DMS79 (cell line): ENCODE results near the gene AGAP3.
A peak's percentile ranks its signal among the peaks of the same experiment; 100 is the strongest.

Experiments used
- DNase-seq: peaks from one replicate; lab custom pipeline; 2025; lab: John Stamatoyannopoulos, UW

AGAP3 gene

DNA sequence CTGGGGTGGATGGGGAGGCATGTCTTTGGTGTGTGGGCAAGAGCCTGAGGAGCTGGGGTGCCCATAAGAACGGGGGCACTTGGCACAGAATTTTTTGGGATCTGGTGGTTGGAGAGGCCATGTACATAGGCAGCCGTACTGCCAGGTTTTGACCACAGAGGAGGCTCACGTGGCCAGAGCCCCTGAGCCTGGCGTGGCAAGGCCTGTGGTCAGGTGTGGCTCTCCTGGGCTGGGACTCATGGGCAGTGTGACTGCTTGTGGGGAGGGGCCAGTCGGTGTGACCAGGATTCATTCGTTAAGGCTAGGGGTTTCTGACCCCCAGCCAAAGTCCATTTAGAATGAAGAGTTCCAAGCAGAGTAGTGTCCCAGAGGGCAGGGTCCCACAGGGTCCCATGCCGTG, 38.2 kb downstream of the AGAP3 start:
- no peak for DNase-seq

DNA sequence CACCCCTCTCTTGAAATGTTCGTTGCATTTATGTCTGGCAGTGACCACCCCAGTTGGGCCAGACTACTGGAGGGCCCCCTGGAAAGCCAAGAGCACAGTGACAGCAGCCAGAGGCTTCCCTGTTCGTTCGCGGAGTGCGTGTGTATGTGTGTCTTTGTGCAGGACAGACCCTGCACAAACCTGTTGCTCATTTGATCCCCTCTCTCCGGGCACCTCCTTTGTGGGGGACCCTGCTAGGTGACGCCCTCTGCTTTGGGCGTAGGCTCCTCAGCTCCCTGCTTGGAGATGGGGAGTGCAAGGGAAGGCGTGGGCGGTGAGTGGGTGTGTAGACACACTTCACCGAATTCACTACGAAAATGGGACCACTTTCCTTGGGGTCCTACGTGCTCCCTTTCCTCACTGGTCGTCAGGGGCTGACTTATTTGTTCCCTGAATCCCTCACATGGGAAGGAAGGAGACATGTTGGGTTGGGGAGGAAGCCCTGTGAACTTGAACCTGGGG, 38.7 kb downstream of the AGAP3 start:
- no peak for DNase-seq

DNA sequence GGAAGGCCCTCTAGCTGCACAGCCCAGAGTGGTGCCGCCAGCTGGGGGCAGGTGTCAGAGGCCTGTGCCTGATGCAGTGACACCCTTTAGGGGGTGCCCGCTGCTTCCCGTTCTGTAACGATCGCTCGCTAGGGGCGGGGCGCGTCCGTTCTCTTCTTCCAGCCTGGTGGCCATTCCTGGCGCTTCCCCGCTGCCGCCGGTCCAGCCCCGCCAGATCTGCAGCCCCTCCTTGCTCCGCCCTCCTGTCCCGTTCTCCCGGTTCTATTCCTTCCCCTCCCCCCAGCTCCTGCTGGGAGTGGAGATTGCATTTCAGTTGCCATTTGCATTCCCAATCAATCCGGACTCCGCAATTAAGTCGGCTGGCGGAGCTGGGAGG, 39.2 kb downstream of the AGAP3 start:
- no peak for DNase-seq

DNA sequence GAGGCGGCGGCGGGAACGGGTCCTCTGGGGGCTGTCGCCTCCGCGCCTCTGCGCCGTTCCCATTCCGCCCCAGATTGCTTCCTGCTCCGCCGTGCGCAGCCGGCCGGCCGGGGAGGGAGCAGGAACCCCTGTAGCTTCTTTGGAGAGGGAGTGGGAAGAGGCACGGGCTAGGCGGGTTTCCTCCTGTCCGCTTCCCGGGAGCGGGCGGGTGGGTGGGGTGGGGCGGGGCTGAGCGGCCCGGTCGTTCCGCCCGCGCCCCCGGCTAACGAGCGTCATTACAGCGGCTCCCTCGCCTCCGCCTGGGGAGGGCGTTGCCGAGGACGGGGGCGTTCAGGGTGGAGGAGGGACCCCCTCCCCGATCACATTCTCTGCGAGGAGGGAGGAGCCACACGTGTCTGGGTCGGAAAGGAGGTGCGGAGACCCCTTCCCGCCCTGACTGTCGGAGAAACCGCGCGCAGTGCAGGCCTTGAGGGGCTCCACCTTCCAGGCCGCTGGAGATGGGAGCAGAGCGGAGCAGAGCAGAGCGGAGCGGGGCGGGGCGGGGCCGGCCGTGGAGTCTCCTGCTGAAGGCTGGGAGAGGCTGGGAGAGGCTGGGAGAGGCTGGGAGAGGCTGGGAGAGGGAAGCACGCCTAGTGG, 39.7 kb downstream of the AGAP3 start:
- DNase-seq = no peak

DNA sequence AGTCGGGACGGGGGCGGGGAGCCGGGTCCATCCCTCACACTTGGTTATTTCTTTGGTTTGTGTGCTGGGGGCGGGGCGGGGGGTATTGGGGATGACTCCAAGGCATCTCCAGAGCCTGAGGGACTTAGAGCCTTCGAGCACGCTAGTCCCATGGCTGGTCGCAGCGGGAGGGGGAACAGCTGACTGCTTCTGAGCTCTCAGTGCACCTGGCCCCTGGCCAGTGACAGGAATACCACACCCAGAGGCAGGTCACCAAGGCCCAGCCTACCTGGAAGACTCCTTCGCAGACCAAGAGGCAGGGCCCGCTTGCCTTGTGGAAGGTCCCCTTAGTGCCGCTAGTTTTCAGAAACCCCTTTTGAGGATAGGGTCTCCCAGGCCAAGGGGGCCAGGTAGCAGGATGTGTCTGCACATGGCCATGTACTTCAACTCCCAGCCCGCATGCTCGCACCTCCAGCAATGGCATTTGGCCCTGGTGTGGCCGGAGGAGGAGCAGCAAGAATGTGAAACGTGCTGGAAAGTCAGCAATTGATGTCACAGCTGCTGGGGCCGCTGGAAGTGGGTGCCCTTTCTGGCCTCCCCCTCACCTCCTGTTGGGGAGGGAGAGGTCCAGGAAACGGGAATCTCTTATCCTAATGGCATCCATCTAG, 40.3 kb downstream of the AGAP3 start:
- DNase-seq = peak; percentile 56

DNA sequence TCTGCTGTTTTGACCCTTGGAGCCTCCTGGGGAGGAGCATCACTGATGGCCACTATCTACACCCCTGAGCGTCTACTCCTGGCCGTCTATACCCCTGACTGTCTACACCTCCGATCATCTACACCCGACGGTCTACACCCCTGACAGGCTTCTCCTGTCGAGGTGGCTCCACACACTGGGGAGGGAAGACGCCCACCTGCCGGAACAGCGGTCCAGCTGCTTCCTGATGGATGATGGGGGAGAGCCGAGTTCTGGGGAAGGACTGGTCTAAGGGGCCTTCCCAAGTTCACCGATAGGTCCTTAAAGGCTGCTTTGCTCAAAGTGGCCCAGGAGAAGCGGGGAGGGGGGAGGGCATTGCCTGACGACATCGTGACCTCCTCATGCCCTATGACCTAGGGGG, 41.9 kb downstream of the AGAP3 start:
- DNase-seq = no peak

DNA sequence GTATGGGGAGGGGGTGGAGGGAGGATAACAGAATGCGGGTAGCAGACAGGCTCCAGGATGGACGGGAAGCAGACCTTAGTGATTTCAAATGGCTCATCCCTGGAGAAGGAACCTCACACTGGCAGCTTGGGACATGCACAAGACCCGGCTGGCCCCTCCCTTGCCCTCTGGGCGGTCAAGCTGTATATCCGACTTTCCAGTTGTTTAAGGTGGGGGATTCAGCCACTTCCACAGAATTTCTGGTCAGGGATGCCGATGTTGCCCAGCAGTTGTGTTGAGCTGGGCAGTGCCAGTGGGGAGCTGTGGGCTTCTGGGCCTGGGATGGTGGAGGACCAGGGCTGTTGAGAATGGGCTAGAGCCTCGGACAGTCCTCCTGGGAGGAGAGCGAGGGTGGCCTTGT, 42.4 kb downstream of the AGAP3 start:
- no peak for DNase-seq

DNA sequence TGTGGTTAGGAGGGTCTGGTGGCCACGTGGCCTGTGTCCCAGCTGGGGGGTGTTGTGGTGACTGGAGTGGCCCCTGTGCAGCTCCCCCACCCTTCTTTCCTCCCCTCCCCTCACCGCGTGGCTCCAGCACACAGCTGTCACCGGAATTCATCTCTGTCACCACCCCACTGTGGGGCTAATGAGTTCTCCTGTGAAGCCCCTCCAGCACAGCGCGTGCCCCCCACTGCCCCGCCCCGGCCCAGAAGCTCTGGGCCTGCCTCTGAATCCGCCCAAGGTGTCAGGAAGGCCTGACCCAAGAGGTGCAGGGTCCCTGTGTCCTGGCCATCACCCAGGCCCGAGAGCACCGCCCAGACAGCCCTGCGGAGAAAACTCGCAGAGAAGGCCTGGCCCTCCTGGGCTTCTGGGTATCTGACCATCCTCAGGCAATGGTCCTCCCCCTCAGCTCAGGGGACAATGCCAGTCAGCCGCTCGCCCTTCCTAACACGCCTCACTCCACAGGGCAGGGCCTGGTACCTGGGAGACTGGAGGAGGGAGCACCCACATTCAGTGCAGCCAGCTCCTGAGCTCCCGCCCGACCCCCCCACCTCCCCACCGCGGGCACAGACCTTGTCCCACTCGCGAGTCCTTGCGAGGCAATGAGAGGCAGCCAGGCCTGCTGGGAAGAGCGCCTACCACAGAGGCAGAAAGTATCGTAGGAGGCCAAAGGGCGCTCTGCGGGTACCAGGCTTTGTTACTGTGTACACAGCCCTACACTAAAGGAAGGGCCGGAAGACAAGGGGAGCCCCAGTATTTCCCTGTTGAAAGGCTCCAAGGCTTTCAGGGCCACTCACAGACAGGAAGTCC, 43.1 kb downstream of the AGAP3 start:
- DNase-seq = no peak

DNA sequence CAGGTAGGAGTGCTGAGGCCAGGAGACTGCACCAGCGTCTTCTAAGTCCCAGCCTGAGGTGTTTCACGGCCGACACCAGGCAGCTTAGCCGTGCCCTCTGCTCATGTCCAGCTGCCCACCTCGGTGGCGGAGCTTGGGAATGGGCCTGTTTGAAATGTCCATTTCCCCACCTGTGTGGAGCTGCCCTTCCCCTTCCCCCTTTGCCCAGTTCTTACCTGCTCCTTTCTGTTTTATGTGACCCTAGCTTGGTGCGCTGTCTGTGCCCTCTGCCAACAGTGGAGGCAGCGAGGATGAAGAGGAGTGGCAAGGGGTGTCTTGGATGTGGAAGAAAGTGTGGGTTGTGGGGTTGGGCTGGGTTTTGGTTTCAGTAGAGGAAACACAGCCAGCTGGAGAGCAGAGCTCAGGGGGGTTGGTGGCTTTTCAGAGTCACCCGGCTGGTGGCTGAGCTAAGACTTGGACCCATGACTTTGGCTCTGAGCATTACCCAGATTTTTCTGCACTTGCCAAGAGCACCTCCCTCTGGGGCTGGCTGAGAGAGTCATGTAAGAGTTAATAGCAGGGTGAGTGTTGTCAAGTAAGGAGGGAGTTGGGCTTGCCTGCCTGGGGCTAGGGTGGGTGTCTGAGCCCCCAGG, 43.8 kb downstream of the AGAP3 start:
- no peak for DNase-seq

DNA sequence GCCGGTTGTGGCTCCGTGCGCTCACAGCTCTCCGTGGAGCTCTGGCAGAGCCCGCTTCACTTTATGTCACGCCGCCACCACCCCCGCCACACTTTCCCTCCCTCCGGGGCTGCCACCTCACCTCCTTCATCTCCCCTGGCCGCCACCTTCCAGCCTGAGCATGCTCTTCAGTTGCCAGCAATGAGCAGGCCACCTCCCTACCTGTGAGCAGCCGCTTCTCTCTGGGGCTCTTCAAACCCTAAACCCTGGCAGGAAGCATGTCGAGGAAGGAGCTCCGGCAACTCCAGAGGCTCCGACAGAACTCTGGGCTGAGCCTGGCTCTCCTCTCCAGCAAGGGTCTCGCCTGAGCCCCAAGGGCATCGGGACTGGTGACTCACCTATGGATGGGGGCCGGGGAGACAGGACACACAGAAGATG, 44.5 kb downstream of the AGAP3 start:
- no peak for DNase-seq

DNA sequence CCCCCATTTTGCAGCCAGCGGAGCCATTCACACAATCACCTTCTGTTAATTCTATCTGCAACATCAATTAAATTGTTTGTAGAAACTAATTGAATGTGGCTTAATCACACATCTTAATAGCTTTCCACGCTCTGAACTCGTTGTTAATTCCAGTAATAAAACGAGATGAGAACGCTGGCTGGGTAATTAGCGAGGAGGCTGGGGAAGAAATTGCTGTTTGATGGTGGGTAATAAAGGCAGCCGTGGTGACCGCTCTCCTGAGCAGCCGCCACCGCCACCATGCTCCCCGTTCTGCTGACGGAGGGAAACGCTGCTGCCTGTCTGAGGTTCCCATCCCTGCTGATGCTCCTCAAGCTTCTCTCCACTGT, 44.9 kb downstream of the AGAP3 start:
- no peak for DNase-seq

DNA sequence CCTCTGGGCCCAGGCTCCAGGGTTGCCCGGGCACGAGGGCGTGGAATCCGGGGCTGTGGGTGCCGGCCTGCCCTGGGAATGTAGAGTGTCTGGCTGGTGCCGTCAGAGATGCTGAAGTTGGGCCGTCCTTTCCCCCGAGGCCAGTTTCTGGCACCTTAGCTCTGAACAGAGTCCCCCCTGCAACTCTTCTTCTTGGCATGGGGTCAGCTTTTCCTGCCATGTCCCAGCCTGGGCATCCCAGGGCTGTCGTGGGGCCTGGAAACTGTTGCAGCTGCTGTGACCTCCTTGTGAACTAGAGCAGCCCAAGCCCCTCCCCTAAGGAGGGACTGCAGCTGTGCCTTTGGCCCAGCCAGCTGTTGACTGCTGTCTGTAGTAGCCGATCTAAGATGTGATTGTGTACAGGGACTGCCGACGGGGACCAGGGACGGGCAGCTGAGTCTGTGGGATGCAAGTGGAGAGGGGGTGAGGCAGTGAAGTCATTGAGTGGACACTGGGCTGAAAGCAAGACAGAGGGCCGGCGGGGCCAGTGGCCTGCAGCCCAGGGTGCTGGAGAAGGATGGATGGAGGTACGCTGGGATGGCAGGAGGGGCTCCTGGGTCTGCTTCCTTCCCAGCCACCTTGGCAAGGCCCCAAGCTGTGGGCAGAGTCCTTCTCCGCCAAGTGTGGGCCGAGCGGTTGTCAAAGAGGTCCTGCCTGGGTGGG, 45.5 kb downstream of the AGAP3 start:
- DNase-seq = no peak

DNA sequence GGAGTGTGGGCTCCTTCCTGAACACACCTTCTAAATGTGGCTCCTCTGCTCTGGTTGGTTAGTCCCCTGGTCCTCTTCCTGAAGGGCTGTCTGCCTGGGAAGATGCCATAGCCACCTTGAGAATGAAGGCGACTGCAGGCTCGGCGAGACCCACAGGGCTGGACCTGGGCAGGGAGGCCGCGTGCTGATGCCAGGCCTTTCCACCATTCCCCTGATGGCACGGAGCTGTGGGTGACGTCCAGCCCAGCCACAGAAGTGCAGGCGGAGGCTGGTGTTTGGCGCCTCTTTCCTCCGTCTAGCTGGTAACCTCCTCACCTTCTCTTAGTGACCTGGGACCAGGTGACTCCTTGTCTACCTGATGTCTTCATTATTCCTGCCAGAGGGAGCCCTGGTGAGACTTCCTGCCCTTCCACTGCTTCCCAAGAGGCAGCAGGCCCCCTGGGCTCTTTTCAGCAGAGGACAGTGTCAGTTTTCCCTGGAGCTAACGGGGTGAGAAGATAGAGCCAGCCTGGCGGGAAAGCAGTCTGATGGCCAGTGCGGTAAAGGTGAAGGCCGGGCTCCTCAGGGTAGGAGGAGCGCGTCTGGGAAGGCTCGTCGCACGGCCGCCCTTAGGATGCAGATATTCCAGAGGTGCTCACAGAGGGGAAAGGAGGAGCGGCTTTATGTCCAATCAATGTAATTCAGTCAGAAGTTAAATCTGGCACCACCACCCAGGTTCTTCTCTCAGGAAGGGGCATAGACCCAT, 46.4 kb downstream of the AGAP3 start:
- no peak for DNase-seq

DNA sequence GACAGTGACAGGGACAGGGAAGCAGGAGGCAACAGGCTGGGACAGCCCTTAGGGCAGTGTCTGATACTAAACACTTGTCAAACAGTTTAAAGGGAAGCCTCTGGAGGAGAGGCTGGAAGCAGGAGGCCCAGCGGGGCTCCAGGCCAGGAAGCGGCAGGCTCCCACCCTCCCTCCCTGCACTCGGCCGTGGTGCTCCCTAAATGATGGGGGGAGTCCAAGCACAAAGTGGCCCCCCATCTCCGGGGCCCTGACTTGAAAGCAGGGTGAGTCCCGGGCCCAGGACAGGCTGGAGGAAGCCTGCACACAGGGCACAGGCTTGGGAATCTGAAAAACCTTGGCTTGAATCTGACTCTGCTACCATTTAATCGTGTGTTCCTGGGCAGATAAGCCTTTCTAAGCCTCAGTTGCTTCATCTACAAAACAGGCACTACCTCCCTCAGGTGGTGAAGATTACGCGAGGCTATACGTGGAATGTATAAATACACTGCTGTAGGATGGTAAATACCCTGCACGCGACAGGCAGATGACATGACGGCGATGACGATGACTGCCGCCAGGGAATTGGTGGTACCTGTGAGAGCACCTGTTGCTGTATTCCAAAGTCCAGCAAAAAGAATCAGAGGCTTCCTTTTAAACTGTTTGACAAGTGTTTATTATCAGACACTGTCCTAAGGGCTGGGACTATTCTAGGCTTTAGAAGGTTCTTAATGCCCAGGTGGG, 47.2 kb downstream of the AGAP3 start:
- DNase-seq = no peak

DNA sequence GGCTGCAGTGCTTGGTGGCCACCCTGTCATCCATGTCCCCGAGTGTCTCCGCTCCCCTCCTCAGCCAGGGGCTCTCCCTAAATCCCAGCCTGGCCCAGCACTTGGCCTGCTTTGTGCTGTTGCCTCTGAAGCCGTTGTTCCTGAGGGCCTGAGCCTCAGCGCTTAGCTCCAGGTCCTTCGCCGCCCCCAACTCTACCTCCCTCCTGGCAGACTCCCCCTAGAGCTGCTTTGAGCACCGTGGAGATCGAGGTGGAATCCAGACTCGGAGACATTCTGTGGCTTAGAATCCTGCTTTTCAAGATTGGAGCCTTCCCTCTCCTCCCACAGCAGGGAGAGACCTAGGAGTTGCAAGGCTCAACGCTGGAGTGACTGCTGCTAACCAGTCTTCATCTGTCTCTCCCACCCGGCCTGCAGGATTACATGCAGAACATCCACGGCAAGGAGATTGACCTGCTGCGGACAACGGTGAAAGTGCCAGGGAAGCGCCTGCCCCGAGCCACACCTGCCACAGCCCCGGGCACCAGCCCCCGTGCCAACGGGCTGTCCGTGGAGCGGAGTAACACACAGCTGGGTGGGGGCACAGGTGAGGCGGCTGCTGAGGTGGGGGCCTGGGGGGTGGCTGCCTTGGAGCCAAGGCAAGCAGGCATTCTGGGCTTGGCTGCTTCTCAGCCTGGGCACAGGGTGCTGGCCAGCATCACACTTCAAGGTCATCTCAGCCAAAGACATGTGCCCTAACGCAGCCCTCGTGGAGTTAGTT, 47.9 kb downstream of the AGAP3 start:
- no peak for DNase-seq

DNA sequence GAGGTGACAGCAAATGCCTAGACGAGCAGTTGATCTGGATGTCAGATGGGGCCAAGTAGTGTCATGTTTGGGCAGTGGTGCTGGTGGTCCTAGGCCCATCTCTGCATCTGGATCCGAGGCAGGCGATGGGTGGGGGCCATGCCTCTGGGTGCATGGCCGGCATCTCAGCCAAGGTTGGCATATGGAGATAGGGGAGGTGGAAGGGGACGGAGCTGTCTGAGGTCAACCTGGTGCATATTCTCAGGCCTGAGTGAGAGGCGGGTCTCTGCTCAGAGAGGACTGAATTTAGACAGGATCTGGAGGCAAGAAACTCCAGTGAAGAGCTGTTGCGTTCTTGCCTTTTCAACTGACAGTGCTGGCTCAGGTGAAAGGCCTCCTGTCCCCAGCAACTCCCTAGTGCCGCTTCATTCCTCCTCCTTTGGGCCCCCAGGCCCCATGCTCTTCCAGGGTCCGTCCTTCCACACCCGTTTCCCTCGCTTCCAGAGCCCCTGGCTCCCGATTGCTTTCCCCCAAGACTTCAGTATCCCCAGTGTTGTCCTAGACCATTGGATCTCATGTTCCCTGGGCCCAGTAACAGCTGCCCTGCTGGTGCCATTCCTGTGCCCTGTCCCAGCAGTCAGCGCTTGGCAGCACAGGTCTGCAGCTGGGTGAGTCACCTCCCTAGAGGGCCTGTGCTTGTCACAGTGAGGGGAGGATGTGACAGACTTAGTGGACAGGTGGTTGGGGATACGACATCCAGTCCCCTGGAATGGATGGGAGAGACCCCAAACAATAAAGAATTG, 48.7 kb downstream of the AGAP3 start:
- no peak for DNase-seq

DNA sequence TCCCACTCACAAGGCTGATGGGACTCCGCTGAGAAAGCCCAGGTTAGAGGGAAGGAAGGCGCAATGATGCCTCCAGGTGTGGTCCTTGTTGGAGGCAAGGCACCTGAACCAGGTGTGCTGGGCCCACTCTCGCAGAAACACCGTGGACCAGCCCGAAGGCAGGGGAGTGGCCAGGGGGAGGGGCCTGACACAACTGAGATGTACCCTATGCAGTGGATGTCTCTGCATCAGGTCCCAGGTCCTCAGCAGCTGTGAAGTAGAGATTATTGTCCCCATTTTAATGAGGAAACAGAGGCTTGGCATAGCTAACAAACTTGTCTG, 49.2 kb downstream of the AGAP3 start:
- DNase-seq = no peak

DNA sequence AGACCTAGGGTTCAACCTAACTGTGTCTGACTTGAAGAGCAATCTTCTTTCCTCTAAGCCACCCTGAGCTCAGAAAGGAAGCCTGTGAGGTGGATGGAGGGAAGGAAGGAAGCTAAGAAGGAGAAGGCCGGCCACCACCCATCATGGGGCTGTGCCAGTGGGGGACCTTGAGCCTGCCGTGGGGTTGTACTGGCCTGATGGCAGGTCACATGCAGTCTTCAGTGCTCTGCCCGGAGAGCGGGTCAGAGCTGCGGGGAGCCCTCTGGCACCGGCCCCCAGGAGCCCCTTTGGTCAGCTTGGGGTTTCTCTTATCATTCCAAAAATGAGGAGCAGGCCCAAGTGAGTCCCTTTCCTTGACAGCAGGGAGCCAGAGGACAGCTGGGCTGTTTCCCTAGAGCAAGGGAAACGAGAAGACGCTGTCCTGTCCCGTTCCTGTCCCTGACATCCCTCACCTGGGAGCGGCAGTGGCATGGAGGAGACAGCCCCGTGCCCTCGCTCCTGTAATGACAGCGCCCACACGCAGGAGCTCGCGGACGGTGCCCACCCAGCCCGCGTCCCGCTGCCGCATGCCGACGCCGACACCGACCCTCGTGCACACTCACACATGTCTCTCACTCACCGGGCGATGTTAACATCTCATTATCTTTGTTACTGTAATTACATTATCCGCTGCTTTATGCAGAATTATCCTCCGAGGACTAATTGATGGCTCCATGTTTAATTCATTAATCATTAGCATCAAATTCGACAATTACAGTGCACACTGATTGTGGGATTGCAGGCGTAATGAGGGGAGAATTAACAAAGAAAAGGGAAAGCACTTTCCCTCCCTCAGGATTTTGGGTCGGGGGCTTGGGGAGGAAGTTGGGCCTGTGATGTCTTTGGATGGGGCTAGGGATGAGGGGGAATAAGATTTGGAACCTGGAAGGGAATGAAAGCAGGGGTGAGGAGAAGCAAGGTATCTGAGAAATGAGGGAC, 49.9 kb downstream of the AGAP3 start:
- DNase-seq = no peak
